GM18951 (cell line): ENCODE measurements around the gene SEMA6D.

Source experiments
- POLR2A ChIP-seq: IDR thresholded peaks from 4 replicates; pipeline ENCODE4 v1.6.1; 2011; ENCODE audit warnings: mild to moderate bottlenecking; ENCODE audit not compliant: insufficient read length, insufficient read depth; ENCODE audit errors: extremely low read depth
- in situ Hi-C: fragments of 300-500 bp; cut with MboI; formaldehyde crosslinking; loops from one replicate; pipeline ENCODE4 v1.12.0; 2022; ENCODE audit warnings: low sequenced_read_pairs, mixed read lengths, inconsistent platforms; ENCODE audit not compliant: unreplicated experiment

Gene SEMA6D

DNA sequence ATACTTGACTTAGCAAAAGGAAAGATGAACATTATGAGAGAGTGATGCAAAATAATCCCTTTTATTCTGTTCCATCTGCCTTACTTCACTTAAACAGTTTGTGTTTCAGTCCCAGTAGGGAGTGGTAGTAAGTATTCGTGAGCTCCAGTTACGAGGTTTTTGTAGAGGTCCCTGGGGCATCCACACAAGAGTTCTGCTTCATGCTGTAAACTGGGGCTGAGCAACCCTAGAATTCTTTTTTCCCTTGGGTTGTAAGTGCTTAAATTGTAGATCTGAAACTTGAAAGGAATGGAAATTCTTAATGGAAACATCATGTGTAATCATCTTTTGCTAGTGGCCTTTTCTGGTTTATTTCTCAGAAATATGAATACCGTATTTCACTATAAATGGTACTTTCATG is 79.5 kb downstream of the SEMA6D start:
- no peak for TF ChIP-seq POLR2A
- in situ Hi-C loops = no loop called here

DNA sequence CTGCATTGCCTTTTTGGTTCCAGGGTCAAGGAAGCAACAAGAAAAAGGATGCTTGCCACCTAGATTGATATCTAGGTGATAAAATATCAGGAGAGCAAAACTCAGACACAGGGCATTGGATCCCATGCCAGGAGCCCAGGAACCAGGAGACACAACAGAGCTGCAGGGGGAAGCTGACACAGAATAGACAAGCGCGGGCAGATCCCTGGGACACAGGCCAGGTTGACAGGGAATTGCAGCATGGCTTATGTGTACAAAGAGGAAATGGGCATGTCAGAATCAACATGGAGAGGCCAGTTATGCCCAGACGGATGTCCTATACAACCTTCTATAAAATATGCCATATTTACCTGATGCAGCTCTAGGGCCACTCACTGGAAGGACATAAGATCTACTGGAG is 84.2 kb downstream of the SEMA6D start:
- no peak for TF ChIP-seq POLR2A
- in situ Hi-C loops = no loop called here

DNA sequence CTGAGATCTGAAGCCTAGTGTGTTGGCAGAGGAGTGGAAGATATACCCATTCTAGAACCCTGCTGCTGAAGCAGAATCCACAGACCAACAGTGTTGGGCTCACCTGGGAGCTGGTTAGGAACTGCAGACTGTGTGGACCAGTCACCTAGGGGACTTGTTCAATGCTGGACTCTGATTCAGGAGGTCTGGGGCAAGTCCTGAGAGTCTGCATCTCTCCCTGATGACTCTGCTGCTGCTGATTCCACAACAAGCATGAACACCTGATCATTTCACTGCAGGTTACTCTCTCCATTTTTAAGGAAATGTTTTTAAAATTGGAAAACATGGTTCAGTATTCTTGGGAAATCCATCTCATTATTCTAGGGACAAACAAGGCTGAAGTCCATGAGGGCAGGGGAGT is 84.9 kb downstream of the SEMA6D start:
- in situ Hi-C loops = no loop called here
- no peak for TF ChIP-seq POLR2A

DNA sequence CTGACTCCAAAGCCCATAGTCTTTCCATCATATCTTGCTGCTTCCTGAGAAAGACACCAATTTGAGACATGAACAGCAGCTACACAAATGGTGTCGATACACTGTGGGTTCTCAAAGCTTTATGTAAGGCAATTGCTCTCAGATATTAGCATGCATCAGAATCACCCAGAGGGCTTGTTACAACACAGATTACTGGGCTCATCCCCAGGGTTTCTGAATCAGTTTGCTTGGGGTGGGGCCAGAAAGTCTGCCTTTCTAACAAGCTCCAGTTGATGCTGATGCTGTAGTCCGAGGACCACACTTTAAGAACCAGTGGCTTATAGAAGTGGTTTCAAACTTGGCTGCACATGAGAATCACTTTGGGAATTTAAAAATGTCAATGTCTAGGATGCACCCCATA is 86.5 kb downstream of the SEMA6D start:
- no peak for TF ChIP-seq POLR2A
- in situ Hi-C loops = no loop called here

DNA sequence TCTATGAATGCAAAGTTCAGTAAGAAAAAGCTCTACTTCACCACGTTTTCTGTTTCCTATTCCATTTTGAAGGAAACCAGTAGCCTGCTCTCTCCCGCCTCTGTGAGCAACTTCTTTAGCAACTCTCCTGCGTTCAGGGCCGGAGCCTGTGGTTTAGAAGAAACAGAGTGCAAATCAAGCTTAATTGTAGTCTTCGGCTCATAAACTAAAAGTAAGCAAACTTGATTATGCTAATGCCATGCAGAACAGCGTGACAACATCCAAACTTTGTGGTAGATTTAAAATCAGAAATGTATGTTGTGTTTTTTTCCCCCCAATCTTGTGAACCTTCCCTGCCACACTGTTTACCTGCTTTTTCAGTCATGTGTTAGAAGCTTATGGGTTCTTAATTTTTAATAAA is 87.4 kb downstream of the SEMA6D start:
- no peak for TF ChIP-seq POLR2A
- in situ Hi-C loops = no loop called here

DNA sequence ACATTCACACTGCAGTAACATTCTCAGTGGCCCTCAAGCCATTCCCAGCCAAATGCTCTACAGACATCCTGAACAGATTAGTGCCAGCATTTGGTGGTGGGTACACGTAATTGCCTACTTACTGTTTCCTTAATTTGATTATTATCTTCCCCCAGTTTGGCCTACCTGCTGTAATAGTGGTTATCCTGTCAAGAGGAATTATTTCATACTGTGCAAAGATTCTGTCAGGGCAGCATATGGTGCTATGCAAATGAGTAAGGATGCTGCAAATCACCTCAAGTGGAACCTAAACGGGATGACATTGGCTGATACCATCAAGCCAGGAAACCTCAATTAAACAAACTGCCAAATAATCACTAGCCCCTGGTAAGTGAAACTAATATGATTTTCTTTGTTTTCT is 88.7 kb downstream of the SEMA6D start:
- in situ Hi-C loops = no loop called here
- no peak for TF ChIP-seq POLR2A

DNA sequence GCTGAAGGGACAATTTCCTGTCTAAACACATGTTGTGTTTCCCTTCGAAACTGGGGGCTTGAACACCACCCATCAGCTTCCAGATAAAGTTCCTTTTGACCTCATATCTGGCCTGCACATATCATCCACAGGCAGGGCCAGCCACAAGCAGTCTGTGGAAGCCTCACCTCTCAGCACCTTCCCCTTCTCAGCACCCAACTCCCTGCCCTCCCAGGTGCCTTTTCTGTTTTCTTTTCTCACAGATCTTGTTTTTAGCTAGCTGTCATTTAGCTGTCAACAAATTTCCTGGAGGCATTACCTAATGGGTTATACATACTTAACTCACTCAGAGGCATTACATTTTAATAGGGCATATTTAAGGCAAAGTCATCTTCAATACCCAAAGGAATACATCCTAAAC is 93.9 kb downstream of the SEMA6D start:
- TF ChIP-seq POLR2A = no peak
- in situ Hi-C loops = no loop called here

DNA sequence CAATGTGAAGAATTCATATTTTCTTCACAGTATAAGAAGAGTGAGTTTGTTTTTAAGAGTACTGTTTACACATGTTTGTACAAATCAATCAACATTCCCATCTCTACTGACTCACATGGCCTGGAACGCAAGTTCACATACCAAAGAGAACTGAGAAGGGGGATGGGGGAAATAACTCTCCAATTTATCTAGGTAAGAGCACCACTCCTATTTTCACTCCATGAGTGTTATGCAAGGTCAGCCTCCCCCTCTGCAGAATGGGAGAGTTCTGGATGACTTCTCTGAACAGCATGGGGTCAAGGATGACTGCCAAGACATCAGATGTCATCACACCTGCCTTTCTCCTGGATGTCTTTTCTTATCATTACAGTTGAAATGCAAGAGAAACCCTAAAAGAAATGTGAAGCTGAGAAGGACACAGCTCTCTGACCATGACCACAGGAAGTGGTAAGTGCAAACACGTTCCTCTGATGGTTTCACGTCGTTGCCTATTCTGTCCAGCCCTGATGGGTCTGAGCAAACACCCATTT is 95.2 kb downstream of the SEMA6D start:
- no peak for TF ChIP-seq POLR2A
- in situ Hi-C loops = no loop called here

DNA sequence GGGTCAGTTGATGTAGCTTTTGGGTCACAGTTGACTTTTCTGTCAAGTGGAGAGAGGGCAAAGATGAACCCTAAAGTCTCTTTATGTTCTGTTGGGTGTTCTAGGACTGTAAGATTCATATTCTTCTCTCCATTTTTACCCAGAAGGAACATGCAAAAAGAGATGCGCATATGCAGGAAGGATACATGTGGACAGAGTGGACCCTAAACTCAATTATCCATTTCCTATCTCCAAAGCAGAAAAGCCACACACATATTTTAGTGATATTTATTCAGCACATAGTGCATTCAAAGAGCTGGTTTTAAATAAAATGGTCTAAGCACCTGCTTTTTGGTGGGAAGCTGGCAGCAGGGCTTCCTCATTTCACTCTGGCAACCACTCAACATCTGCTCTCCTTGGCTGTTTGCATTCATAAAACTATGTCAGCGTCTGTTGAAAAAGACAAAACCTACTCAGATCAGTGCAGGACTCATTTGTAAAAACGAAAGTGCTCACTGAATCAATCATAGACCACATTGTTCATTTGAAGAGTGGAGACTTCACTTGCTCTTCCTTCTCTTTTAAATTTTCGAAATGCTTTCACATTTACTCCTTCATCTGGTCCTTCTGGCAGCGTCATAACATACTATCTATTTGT is 96.6 kb downstream of the SEMA6D start:
- TF ChIP-seq POLR2A = no peak
- in situ Hi-C loops = no loop called here

DNA sequence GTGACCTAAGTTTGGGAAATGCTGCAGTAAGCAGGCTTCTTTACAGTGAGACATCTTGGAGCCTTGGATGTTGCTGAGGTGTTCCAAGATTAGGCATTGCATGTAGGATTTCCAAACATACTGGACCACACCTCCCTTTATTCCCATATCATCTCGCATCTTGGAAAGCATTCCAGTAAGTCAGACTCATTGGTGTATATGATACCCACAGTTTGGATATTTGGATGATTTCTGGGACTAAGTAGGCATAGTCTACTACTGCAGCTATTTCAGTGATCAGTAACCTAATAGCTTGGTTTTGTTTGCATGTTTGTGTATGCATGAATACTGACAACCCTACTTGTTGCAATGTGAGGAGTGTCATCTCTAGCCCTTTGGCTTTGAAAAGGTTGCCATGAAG is 97.3 kb downstream of the SEMA6D start:
- in situ Hi-C loops = no loop called here
- no peak for TF ChIP-seq POLR2A

DNA sequence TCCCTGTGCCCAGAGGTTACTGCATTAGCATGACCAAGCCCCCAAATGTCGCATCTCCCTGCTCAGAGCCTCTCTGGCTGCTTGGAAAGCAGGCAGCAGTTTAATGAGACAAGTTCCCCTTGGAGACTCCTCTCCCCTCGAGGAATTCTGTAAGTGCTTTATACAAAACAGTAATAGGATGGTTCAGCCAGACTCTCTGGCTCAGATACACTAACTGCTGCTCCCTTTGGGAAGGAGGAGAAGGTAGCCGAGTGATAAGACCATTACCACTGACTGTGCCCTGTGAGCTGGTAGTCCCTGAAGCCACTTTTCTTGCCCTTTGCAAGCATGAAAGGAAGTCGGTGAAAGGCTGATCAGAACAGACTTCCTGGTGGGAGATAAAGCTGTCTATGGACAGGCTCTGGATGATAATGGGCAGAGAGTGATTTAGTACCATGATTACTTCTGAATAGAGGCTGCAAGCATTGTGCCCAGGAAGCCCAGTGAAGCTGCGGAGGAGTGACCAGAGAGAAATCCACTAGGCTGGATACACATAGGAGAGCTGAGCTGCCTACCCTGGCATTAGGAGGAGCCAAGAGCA is 100.8 kb downstream of the SEMA6D start:
- TF ChIP-seq POLR2A = no peak
- in situ Hi-C loops = no loop called here

DNA sequence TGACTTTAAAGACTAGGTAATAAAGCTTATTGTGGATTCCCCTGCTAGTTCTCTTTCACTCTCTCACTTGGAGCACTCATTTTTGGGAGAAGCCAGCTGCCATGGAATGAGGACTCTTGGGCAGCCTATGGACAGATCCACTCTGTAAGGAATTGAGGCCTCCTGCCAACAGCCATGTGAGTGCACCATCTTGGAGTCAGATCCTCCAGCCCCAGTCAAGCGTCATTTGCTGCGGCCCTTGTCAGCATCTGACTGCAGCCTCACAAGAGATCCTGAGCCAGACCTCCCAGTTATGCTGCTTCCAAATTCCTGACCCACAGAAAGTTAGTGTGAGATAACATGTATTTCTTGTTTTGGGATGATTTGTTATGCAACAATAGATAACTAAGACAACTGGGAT is 101.9 kb downstream of the SEMA6D start:
- no peak for TF ChIP-seq POLR2A
- in situ Hi-C loops = no loop called here

DNA sequence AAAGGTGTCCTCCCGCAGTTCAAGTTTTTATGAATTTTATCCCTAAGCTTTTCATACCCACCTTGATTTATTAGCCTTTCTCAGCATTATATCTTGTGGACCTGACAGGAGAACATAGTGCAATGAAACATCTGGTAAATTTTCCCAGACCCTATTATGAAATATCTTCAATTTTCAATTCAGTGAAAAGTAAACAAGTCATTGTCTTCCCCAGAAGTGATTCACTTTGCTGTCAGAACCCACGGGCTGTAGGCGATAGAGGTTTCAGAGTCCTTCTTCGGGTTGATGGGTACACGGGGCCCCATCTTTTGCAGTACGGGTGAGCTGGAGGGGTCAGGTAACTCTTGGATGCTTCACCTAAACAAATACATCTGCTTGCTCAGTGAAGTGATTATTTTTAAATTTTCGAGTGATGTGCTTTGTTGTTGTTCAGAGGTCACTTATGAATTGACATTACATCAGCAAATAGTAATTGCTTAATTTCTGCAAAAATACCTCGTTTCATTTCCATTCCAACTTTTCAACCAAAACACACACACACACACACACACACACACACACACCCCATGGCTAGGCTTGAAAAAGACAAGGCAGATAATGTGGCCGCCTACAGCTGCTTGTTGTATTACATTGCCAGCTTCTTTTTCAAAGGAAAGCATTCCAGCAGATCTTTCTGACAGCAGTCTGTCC is 102.9 kb downstream of the SEMA6D start:
- no peak for TF ChIP-seq POLR2A
- in situ Hi-C loops = no loop called here

DNA sequence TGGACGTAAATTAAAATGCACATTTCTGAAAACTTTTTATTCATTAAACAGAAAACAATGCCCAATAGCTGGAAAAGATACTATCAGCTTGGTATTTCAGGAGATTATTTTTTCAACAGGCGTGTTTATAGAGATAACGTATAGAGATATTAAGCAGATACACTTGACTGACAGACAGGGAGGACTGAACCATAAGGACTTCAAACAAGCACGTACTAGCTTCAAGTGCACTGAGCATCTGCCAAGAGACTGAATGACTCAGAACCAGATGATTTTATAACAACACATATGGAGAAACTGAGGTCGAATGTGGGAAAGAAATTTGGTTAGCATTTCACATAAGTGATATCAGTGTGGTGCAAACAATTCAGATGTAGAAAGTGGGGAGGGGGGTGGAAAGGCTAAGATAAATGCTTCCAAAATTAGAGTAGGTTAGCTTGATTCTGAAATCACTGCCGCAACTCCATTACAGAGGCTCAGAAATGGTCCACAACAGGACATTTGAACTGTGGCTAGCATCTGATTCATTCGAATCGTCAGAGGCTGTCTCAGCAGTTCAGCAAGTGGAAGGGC is 103.5 kb downstream of the SEMA6D start:
- TF ChIP-seq POLR2A = no peak
- in situ Hi-C loops = no loop called here
